K562 (cell line): Measurements from ENCODE around the gene DCTN1. TPM values are rescaled to one million over a fixed set of nuclear protein-coding genes. Genes with fewer than 3 reads are reported as not detected.

Experiments
- ARID2 ChIP-seq: fragments of 450-650 bp; IDR thresholded peaks from 2 replicates; pipeline ENCODE4 v1.6.1; 2017; ENCODE audit warnings: antibody characterized with exemption, mild to moderate bottlenecking
- CREM ChIP-seq: IDR thresholded peaks from 2 replicates; pipeline ENCODE4 v1.6.1; 2014; ENCODE audit warnings: antibody characterized with exemption, low read depth
- EZH2 ChIP-seq: IDR thresholded peaks from 2 replicates; pipeline ENCODE4 v1.6.1; 2012; ENCODE audit warnings: low read depth, mild to moderate bottlenecking, inconsistent platforms, low read length, borderline replicate concordance
- GABPB1 ChIP-seq: sonication (generic); formaldehyde crosslinking; IDR thresholded peaks from 2 replicates; pipeline ENCODE4 v1.8.0; 2022; ENCODE audit warnings: mild to moderate bottlenecking, missing genetic modification reagents
- LARP7 ChIP-seq: fragments of 450-650 bp; IDR thresholded peaks from 2 replicates; pipeline ENCODE4 v1.6.1; 2016
- RB1 ChIP-seq: fragments of 450-650 bp; IDR thresholded peaks from 2 replicates; pipeline ENCODE4 v1.6.1; 2017; ENCODE audit warnings: low read depth, mild to moderate bottlenecking
- RFX5 ChIP-seq: IDR thresholded peaks from 2 replicates; pipeline ENCODE4 v1.6.1; 2011; ENCODE audit warnings: low read depth, mild to moderate bottlenecking, improper control_type of control experiment, low read length
- SOX6 ChIP-seq: fragments of 450-650 bp; IDR thresholded peaks from 2 replicates; pipeline ENCODE4 v1.6.1; 2014; ENCODE audit warnings: mild to moderate bottlenecking
- TOE1 ChIP-seq, 2 experiments: fragments of 450-650 bp in 1 of 2; sonication (generic) in 1 of 2; formaldehyde crosslinking in 1 of 2; IDR thresholded peaks; 2 replicates each; pipeline versions ENCODE4 v1.7.1 to v1.8.0; 2016 to 2022; ENCODE audit warnings: borderline replicate concordance in 2 of 2, mild to moderate bottlenecking in 2 of 2, antibody characterized with exemption in 1 of 2, inconsistent platforms in 1 of 2, low read depth in 1 of 2, missing genetic modification reagents in 1 of 2, moderate library complexity in 1 of 2
- polyA plus RNA-seq, 8 experiments: library from polyadenylated mRNA; depleted of rRNA in 4 of 8; stranded (reverse) in 5 of 8; unstranded in 3 of 8; fragments of >200 nt; fragmentation: Nextera tagmentation in 2 of 8; fragmentation: Illumina TruSeq in 1 of 8; extraction: Ambion mirVana in 2 of 8; extraction: Trizol in 1 of 8; gene quantifications; 2 replicates each; pipeline versions ENCODE4 v1.2.1 to v1.2.3, GENCODE V29; 2011 to 2014; ENCODE audit warnings: inconsistent platforms in 1 of 8, missing spikeins in 1 of 8
- total RNA-seq, 7 experiments: library from RNA; depleted of rRNA in 6 of 7; stranded (reverse); fragments of >200 nt in 6 of 7; fragmentation: Illumina TruSeq in 2 of 7; extraction: Trizol in 2 of 7; gene quantifications; 2 replicates each; pipeline versions ENCODE4 v1.2.1 to v1.2.3, GENCODE V29; 2011 to 2021; ENCODE audit warnings: low replicate concordance in 1 of 7
- TF ChIP-seq, protein P1 (sequence below): IDR thresholded peaks from 3 replicates; pipeline ENCODE4 v1.6.1; 2011; ENCODE audit warnings: borderline replicate concordance, mild to moderate bottlenecking, moderate library complexity; ENCODE audit not compliant: insufficient read length; ENCODE audit errors: extremely low read depth
- TF ChIP-seq, protein P2 (sequence below), 2 experiments: fragments of 450-650 bp; IDR thresholded peaks; 2 replicates each; pipeline ENCODE4 v1.6.1; 2016
- TF ChIP-seq, protein P3 (sequence below): sonication (generic); formaldehyde crosslinking; IDR thresholded peaks from 2 replicates; pipeline ENCODE4 v1.9.0; 2022; ENCODE audit warnings: mild to moderate bottlenecking, missing genetic modification reagents
- TF ChIP-seq, protein P4 (sequence below): fragments of 450-650 bp; IDR thresholded peaks from 2 replicates; pipeline ENCODE4 v1.6.1; 2017; ENCODE audit warnings: mild to moderate bottlenecking, moderate library complexity
- TF ChIP-seq, protein P5 (sequence below): sonication (generic); formaldehyde crosslinking; IDR thresholded peaks from 2 replicates; pipeline ENCODE4 v1.8.0; 2022; ENCODE audit warnings: missing genetic modification reagents, mild to moderate bottlenecking, moderate library complexity, borderline replicate concordance
- TF ChIP-seq, protein P6 (sequence below): fragments of 450-650 bp; IDR thresholded peaks from 2 replicates; pipeline ENCODE4 v1.6.1; 2016
- TF ChIP-seq, protein P7 (sequence below): sonication (generic); formaldehyde crosslinking; IDR thresholded peaks from 2 replicates; pipeline ENCODE4 v1.5.0; 2020; ENCODE audit warnings: missing genetic modification reagents

Gene DCTN1
- total and polyA plus RNA-seq, 9 of the 15 experiments (the other 6 are each of a cell fraction or from before 2014, with no cell fraction given), result 23.9 to 71.7 (median 45.0) TPM

DNA sequence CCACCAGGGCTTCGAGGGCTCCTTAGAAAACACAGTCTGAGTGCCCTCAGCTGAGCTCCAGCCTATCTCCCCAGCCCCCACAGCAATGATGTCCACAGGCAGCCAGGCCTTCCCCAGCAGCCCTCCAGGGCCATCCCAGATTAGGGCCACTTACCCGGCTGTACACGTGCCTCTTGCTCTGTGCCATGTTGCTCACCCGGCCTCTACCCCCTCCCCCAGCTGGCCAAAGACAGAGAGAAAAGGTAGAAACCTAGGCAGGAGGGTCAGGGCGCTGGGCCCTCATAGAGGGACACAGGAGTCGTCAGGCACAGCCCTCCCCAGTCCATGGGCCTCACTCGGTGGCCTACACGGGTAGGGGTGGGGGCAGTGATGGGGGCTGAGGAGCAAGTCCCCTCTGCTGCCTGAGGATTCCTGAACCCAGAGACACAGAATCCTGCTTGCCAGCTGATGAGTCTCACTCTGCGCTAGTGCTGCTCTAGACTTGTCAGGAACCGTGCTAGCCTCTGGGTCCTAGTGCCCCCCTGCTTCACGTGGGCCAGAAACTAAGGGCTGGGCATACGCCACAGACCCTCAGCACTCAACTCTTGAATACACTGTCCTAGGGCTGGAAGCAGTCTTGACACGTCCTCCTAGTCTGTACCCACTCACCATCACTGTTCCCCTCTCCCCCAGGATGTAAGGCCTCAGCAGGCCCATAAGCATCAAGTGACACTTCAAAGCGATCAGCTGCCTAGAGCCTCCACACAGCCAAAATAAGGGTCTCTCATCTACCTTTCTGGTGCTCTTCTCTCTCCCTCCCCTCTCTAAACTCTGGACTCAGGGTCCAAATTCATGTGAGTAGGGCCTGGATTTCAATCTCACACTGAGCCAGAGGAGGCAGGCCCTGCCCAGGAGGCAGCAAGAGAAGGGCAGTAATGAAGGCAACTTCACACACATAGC, at the start of gene DCTN1 (continued):
- TF ChIP-seq, protein P1, sequence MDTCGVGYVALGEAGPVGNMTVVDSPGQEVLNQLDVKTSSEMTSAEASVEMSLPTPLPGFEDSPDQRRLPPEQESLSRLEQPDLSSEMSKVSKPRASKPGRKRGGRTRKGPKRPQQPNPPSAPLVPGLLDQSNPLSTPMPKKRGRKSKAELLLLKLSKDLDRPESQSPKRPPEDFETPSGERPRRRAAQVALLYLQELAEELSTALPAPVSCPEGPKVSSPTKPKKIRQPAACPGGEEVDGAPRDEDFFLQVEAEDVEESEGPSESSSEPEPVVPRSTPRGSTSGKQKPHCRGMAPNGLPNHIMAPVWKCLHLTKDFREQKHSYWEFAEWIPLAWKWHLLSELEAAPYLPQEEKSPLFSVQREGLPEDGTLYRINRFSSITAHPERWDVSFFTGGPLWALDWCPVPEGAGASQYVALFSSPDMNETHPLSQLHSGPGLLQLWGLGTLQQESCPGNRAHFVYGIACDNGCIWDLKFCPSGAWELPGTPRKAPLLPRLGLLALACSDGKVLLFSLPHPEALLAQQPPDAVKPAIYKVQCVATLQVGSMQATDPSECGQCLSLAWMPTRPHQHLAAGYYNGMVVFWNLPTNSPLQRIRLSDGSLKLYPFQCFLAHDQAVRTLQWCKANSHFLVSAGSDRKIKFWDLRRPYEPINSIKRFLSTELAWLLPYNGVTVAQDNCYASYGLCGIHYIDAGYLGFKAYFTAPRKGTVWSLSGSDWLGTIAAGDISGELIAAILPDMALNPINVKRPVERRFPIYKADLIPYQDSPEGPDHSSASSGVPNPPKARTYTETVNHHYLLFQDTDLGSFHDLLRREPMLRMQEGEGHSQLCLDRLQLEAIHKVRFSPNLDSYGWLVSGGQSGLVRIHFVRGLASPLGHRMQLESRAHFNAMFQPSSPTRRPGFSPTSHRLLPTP, result no peak
- TF ChIP-seq, protein P2, sequence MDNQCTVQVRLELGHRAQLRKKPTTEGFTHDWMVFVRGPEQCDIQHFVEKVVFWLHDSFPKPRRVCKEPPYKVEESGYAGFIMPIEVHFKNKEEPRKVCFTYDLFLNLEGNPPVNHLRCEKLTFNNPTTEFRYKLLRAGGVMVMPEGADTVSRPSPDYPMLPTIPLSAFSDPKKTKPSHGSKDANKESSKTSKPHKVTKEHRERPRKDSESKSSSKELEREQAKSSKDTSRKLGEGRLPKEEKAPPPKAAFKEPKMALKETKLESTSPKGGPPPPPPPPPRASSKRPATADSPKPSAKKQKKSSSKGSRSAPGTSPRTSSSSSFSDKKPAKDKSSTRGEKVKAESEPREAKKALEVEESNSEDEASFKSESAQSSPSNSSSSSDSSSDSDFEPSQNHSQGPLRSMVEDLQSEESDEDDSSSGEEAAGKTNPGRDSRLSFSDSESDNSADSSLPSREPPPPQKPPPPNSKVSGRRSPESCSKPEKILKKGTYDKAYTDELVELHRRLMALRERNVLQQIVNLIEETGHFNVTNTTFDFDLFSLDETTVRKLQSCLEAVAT (IDR thresholded peaks at IDR 0.05), result 0 out of 4 replicates have a peak, but pooled peaks of 1 of the 2 experiments have one; percentile 70
- TF ChIP-seq, protein P3, sequence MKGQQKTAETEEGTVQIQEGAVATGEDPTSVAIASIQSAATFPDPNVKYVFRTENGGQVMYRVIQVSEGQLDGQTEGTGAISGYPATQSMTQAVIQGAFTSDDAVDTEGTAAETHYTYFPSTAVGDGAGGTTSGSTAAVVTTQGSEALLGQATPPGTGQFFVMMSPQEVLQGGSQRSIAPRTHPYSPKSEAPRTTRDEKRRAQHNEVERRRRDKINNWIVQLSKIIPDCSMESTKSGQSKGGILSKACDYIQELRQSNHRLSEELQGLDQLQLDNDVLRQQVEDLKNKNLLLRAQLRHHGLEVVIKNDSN, result 0 out of 2 replicates have a peak, but pooled peaks have one; percentile 29
- no peak for TF ChIP-seq LARP7
- TF ChIP-seq GABPB1 (CRISPR knock-in tag), result no peak
- TF ChIP-seq, protein P4, sequence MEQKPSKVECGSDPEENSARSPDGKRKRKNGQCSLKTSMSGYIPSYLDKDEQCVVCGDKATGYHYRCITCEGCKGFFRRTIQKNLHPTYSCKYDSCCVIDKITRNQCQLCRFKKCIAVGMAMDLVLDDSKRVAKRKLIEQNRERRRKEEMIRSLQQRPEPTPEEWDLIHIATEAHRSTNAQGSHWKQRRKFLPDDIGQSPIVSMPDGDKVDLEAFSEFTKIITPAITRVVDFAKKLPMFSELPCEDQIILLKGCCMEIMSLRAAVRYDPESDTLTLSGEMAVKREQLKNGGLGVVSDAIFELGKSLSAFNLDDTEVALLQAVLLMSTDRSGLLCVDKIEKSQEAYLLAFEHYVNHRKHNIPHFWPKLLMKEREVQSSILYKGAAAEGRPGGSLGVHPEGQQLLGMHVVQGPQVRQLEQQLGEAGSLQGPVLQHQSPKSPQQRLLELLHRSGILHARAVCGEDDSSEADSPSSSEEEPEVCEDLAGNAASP, result no peak
- peak; percentile 89 for TF ChIP-seq TOE1 (IDR thresholded peaks at IDR 0.05; ENCODE audit: borderline replicate concordance)
- TF ChIP-seq TOE1 (CRISPR knock-in tag; IDR thresholded peaks at IDR 0.05; ENCODE audit: borderline replicate concordance, low read depth), result no peak
- TF ChIP-seq, protein P5, sequence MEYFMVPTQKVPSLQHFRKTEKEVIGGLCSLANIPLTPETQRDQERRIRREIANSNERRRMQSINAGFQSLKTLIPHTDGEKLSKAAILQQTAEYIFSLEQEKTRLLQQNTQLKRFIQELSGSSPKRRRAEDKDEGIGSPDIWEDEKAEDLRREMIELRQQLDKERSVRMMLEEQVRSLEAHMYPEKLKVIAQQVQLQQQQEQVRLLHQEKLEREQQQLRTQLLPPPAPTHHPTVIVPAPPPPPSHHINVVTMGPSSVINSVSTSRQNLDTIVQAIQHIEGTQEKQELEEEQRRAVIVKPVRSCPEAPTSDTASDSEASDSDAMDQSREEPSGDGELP (CRISPR knock-in tag), result peak; percentile 71
- TF ChIP-seq SOX6, result 0 out of 2 replicates have a peak, but pooled peaks have one; percentile 18
- no peak for TF ChIP-seq ARID2
- TF ChIP-seq, protein P6, sequence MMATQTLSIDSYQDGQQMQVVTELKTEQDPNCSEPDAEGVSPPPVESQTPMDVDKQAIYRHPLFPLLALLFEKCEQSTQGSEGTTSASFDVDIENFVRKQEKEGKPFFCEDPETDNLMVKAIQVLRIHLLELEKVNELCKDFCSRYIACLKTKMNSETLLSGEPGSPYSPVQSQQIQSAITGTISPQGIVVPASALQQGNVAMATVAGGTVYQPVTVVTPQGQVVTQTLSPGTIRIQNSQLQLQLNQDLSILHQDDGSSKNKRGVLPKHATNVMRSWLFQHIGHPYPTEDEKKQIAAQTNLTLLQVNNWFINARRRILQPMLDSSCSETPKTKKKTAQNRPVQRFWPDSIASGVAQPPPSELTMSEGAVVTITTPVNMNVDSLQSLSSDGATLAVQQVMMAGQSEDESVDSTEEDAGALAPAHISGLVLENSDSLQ, result peak; percentile 40; the same call in 1 of the 2 replicates
- no peak for TF ChIP-seq RFX5
- TF ChIP-seq, protein P7, sequence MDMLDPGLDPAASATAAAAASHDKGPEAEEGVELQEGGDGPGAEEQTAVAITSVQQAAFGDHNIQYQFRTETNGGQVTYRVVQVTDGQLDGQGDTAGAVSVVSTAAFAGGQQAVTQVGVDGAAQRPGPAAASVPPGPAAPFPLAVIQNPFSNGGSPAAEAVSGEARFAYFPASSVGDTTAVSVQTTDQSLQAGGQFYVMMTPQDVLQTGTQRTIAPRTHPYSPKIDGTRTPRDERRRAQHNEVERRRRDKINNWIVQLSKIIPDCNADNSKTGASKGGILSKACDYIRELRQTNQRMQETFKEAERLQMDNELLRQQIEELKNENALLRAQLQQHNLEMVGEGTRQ (CRISPR knock-in tag), result peak; percentile 37; the same call in 1 of the 2 replicates
- no peak for TF ChIP-seq EZH2
- peak; percentile 76 for TF ChIP-seq CREM
- TF ChIP-seq RB1, result 0 out of 2 replicates have a peak, but pooled peaks have one; percentile 8
